Measurements from ENCODE around the gene GATAD1. TPM values are rescaled to one million over a fixed set of nuclear protein-coding genes. Genes with fewer than 3 reads are reported as not detected.

GATAD1 gene
- total and polyA plus RNA-seq, 2 of the 8 experiments (the other 6 are each of a cell fraction or from before 2014, with no cell fraction given) = 17.1 to 34.7 TPM

- ChIA-PET CTCF (ENCODE audit: partially characterized antibody) (interaction anchor here (0.6 to 0.9 kb wide), 3 partner anchors 19 to 45 kb away, joined by 3 read pairs; no protein-coding TSS in a partner anchor), POLR2A (ENCODE audit: partially characterized antibody) (interaction anchor here (0.6 kb wide), 1 partner anchor 14 kb away, joined by 3 read pairs; no protein-coding TSS in a partner anchor)
- Histone ChIP-seq H2BK20ac (ENCODE audit: low read length) (no peak overlapping the region), H3K23ac (ENCODE audit: insufficient read length) (no peak overlapping the region), H3K27me3 (replicated peaks in 1 of 4; ENCODE audit: control insufficient read depth in 3 of 4, extremely low read depth in 1 of 4, insufficient read depth in 3 of 4, low read length in 3 of 4) (no peaks in the 10 kb centered on the region), H3K79me2 (ENCODE audit: control insufficient read depth in 1 of 2, insufficient read depth in 2 of 2, low read length in 2 of 2) (no peaks in the 10 kb centered on the region), H4K8ac (ENCODE audit: extremely low read depth, insufficient read depth, low read length) (no peak overlapping the region), H2BK15ac (ENCODE audit: low read length) (no peak overlapping the region), H4K5ac (ENCODE audit: insufficient read length, low read depth, low read length) (no peak overlapping the region), H3K23me2 (ENCODE audit: low read depth, low read length) (no peaks in the 10 kb centered on the region), H3K9me3 (ENCODE audit: insufficient read depth in 2 of 2, low read depth in 1 of 2, low read length in 1 of 2) (no peaks in the 10 kb centered on the region), H3K27ac (ENCODE audit: low read depth, low read length) (no peak overlapping the region), H3K4ac (replicated peaks; ENCODE audit: insufficient read length, low read depth, low read length) (no peak overlapping the region), H3K36me3 (ENCODE audit: control insufficient read depth in 2 of 4, insufficient read depth in 4 of 4, low read length in 3 of 4) (peaks cover 0 to 30% (median 2%) of the 10 kb centered on the region in 4 experiments; a peak in 3 of 8 replicates), H2BK12ac (ENCODE audit: low read depth, low read length) (no peak overlapping the region), H2BK120ac (replicated peaks; ENCODE audit: low read depth, low read length) (no peak overlapping the region), H2AFZ (ENCODE audit: low read length) (no peak overlapping the region), H4K20me1 (replicated peaks in 1 of 2; ENCODE audit: control insufficient read depth in 1 of 2, insufficient read depth in 2 of 2, low read length in 2 of 2) (peaks cover 0 to 1% of the 10 kb centered on the region in 2 experiments), H3K4me1 (replicated peaks in 1 of 4; ENCODE audit: control insufficient read depth in 3 of 4, insufficient read depth in 4 of 4, low read length in 3 of 4) (no peaks in the 10 kb centered on the region), H3K56ac (replicated peaks; ENCODE audit: insufficient read length, low read depth, low read length) (no peak overlapping the region), H3K4me3 (ENCODE audit: extremely low read depth in 1 of 4, insufficient read depth in 2 of 4, low read depth in 3 of 4, low read length in 4 of 4) (no peak overlapping the region), H4K91ac (replicated peaks; ENCODE audit: insufficient read length, low read length) (no peak overlapping the region), H2AK5ac (ENCODE audit: low read depth, low read length) (no peak overlapping the region), H3K14ac (ENCODE audit: insufficient read length) (no peak overlapping the region), H3K4me2 (ENCODE audit: insufficient read depth in 1 of 2, low read depth in 2 of 2, low read length in 2 of 2) (no peak overlapping the region), H3K9ac (replicated peaks in 1 of 4; ENCODE audit: extremely low read depth in 1 of 4, low read depth in 3 of 4, low read length in 3 of 4) (no peak overlapping the region), H3K18ac (ENCODE audit: extremely low read depth, low read length) (no peak overlapping the region), H2BK5ac (ENCODE audit: low read depth, low read length) (no peak overlapping the region), H3K79me1 (ENCODE audit: low read depth, low read length) (no peaks in the 10 kb centered on the region)
- 90% methylated on average over 2 of the region's 2 CpGs; no CpG with 5 or more reads in 1 of the 2 experiments for WGBS, 2 experiments (ENCODE audit: extremely low coverage in 1 of 2, insufficient coverage in 1 of 2, insufficient read length in 1 of 2, insufficient replicate concordance in 2 of 2, low coverage in 1 of 2, low lambda C conversion rate in 2 of 2, missing lambda C conversion rate in 1 of 2)
- no peak for DNase-seq (ENCODE audit: low read depth in 1 of 2, low spot score in 2 of 2)
- FAIRE-seq = no peak
- TF ChIP-seq CEBPB (IDR thresholded peaks at IDR 0.05; ENCODE audit: low read depth, low read length) = no peak
- no peak for TF ChIP-seq RXRA (IDR thresholded peaks at IDR 0.05; ENCODE audit: insufficient read depth, low read depth, low read length)
- no peak for TF ChIP-seq KDM1A (IDR thresholded peaks at IDR 0.05; ENCODE audit: borderline replicate concordance, low read length)
- TF ChIP-seq BCL11A (IDR thresholded peaks at IDR 0.05; ENCODE audit: low read depth in 2 of 2, low read length in 2 of 2) = no peak
- TF ChIP-seq, protein P1, sequence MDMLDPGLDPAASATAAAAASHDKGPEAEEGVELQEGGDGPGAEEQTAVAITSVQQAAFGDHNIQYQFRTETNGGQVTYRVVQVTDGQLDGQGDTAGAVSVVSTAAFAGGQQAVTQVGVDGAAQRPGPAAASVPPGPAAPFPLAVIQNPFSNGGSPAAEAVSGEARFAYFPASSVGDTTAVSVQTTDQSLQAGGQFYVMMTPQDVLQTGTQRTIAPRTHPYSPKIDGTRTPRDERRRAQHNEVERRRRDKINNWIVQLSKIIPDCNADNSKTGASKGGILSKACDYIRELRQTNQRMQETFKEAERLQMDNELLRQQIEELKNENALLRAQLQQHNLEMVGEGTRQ (IDR thresholded peaks at IDR 0.05; ENCODE audit: low read length) = no peak
- TF ChIP-seq NRF1 (IDR thresholded peaks at IDR 0.05; ENCODE audit: low read depth, low read length) = no peak
- TF ChIP-seq E2F6 (IDR thresholded peaks at IDR 0.05) = no peak
- TF ChIP-seq TAF1 (IDR thresholded peaks at IDR 0.05; ENCODE audit: low read depth, low read length) = no peak
- TF ChIP-seq NANOG (IDR thresholded peaks at IDR 0.05; ENCODE audit: insufficient read depth, low read depth, low read length, poor library complexity, severe bottlenecking) = no peak
These were observed 59.1 kb downstream of the GATAD1 start for GRCh38 chr7:92506363-92506762.
